H9 (cell line): ENCODE data around the gene TBC1D5. TPM values are rescaled to one million over a fixed set of nuclear protein-coding genes. Genes with fewer than 3 reads are reported as not detected.

Source experiments
- DNase-seq: peaks from one replicate; pipeline ENCODE4 v3.0.0-alpha.2; 2017
- H2AFZ ChIP-seq: one replicate; pipeline ENCODE4 v1.6.1; 2013; ENCODE audit warnings: mild to moderate bottlenecking, low read length, control low read depth, moderate library complexity
- H2AK5ac ChIP-seq: 2 replicates; pipeline ENCODE4 v1.6.1; 2013; ENCODE audit warnings: low read length, control low read depth, mixed read lengths; ENCODE audit not compliant: insufficient read length
- H2BK120ac ChIP-seq: one replicate; pipeline ENCODE4 v1.6.1; 2013; ENCODE audit warnings: low read depth, mild to moderate bottlenecking, low read length, control low read depth, inconsistent platforms; ENCODE audit not compliant: poor library complexity, severe bottlenecking
- H2BK12ac ChIP-seq: 2 replicates; pipeline ENCODE4 v1.6.1; 2013; ENCODE audit warnings: low read length, control low read depth, mixed read lengths, low read depth; ENCODE audit not compliant: insufficient read length
- H2BK15ac ChIP-seq: 2 replicates; pipeline ENCODE4 v1.6.1; 2013; ENCODE audit warnings: low read depth, low read length, control low read depth
- H2BK20ac ChIP-seq: one replicate; pipeline ENCODE4 v1.6.1; 2013; ENCODE audit warnings: low read depth, mild to moderate bottlenecking, low read length, control low read depth, inconsistent platforms; ENCODE audit not compliant: poor library complexity, severe bottlenecking
- H2BK5ac ChIP-seq: 2 replicates; pipeline ENCODE4 v1.6.1; 2013; ENCODE audit warnings: low read length, control low read depth, mixed read lengths; ENCODE audit not compliant: insufficient read length
- H3K14ac ChIP-seq: 2 replicates; pipeline ENCODE4 v1.6.1; 2013; ENCODE audit warnings: low read length, control low read depth; ENCODE audit not compliant: insufficient read depth
- H3K18ac ChIP-seq: 2 replicates; pipeline ENCODE4 v1.6.1; 2013; ENCODE audit warnings: low read depth, mild to moderate bottlenecking, mixed read lengths, low read length, control low read depth; ENCODE audit not compliant: insufficient read length
- H3K23ac ChIP-seq: 2 replicates; pipeline ENCODE4 v1.6.1; 2013; ENCODE audit warnings: low read length, control low read depth, mixed read lengths, low read depth; ENCODE audit not compliant: insufficient read length
- H3K23me2 ChIP-seq: 2 replicates; pipeline ENCODE4 v1.6.1; 2013; ENCODE audit warnings: low read depth, mild to moderate bottlenecking, mixed read lengths, low read length, control low read depth; ENCODE audit not compliant: insufficient read length, poor library complexity, severe bottlenecking
- H3K27ac ChIP-seq: 2 replicates; pipeline ENCODE4 v1.5.1; 2013; ENCODE audit warnings: low read length, control low read depth, mixed read lengths, low read depth; ENCODE audit not compliant: insufficient read length
- H3K27me3 ChIP-seq: 2 replicates; pipeline ENCODE4 v1.6.1; 2013; ENCODE audit warnings: low read length, control low read depth, inconsistent platforms; ENCODE audit not compliant: insufficient read depth
- H3K4ac ChIP-seq: 2 replicates; pipeline ENCODE4 v1.6.1; 2013; ENCODE audit warnings: low read depth, mild to moderate bottlenecking, control low read depth, inconsistent platforms, low read length, moderate library complexity
- H3K4me1 ChIP-seq: 2 replicates; pipeline ENCODE4 v1.6.1; 2013; ENCODE audit warnings: low read length, control low read depth, inconsistent platforms; ENCODE audit not compliant: insufficient read depth
- H3K4me2 ChIP-seq: 2 replicates; pipeline ENCODE4 v1.6.1; 2013; ENCODE audit warnings: low read length, control low read depth, mixed read lengths; ENCODE audit not compliant: insufficient read length, insufficient read depth
- H3K56ac ChIP-seq: 2 replicates; pipeline ENCODE4 v1.6.1; 2013; ENCODE audit warnings: low read depth, mild to moderate bottlenecking, mixed read lengths, low read length, control low read depth; ENCODE audit not compliant: insufficient read length
- H3K79me1 ChIP-seq: 2 replicates; pipeline ENCODE4 v1.6.1; 2013; ENCODE audit warnings: low read depth, mild to moderate bottlenecking, moderate library complexity, low read length, control low read depth, inconsistent platforms; ENCODE audit not compliant: insufficient read depth, poor library complexity, severe bottlenecking
- H3K79me2 ChIP-seq: 2 replicates; pipeline ENCODE4 v1.6.1; 2013; ENCODE audit warnings: low read length, control low read depth, inconsistent platforms; ENCODE audit not compliant: insufficient read depth
- H3K9ac ChIP-seq: 2 replicates; pipeline ENCODE4 v1.6.1; 2013; ENCODE audit warnings: low read length, control low read depth, mixed read lengths; ENCODE audit not compliant: insufficient read length; ENCODE audit errors: extremely low read depth
- H3K9me3 ChIP-seq: one replicate; pipeline ENCODE4 v1.6.1; 2013; ENCODE audit warnings: low read depth, low read length, inconsistent platforms; ENCODE audit not compliant: control insufficient read depth
- H3T11ph ChIP-seq: one replicate; pipeline ENCODE4 v1.6.1; 2013; ENCODE audit warnings: mild to moderate bottlenecking, low read length, control low read depth, inconsistent platforms
- H4K20me1 ChIP-seq: one replicate; pipeline ENCODE4 v1.6.1; 2013; ENCODE audit not compliant: control insufficient read depth, insufficient read length, insufficient read depth
- H4K5ac ChIP-seq: 2 replicates; pipeline ENCODE4 v1.6.1; 2013; ENCODE audit warnings: low read depth, mild to moderate bottlenecking, mixed read lengths, low read length, control low read depth; ENCODE audit not compliant: insufficient read length
- H4K8ac ChIP-seq: replicated peaks from 2 replicates; pipeline ENCODE4 v1.6.1; 2013; ENCODE audit warnings: low read length, control low read depth, mixed read lengths, low read depth; ENCODE audit not compliant: insufficient read length
- H4K91ac ChIP-seq: 2 replicates; pipeline ENCODE4 v1.6.1; 2013; ENCODE audit warnings: low read depth, mild to moderate bottlenecking, moderate library complexity, mixed read lengths, low read length, control low read depth; ENCODE audit not compliant: insufficient read length
- H3K27ac Mint-ChIP-seq, 3 experiments: 2 replicates in 2 of 3; 3 replicates in 1 of 3; pipeline ENCODE4 v1.8.0; 2020 to 2021; ENCODE audit warnings: mixed read lengths in 3 of 3, mild to moderate bottlenecking in 1 of 3, moderate library complexity in 1 of 3
- H3K27me3 Mint-ChIP-seq: 2 replicates; pipeline ENCODE4 v1.8.0; 2021; ENCODE audit warnings: low read depth, mild to moderate bottlenecking, moderate library complexity, mixed read lengths
- H3K36me3 Mint-ChIP-seq, 3 experiments: 2 replicates in 2 of 3; 3 replicates in 1 of 3; pipeline ENCODE4 v1.8.0; 2020 to 2021; ENCODE audit warnings: low read depth in 3 of 3, mixed read lengths in 3 of 3; ENCODE audit not compliant: insufficient read depth in 1 of 3
- H3K4me1 Mint-ChIP-seq, 2 experiments: 2 replicates each; pipeline ENCODE4 v1.8.0; 2020; ENCODE audit warnings: mixed read lengths in 2 of 2
- H3K4me3 Mint-ChIP-seq, 2 experiments: 2 replicates in 1 of 2; 3 replicates in 1 of 2; pipeline ENCODE4 v1.8.0; 2020 to 2021; ENCODE audit warnings: mild to moderate bottlenecking in 2 of 2, mixed read lengths in 2 of 2, moderate library complexity in 1 of 2
- H3K9me3 Mint-ChIP-seq, 2 experiments: 2 replicates in 1 of 2; 3 replicates in 1 of 2; pipeline ENCODE4 v1.8.0; 2020; ENCODE audit warnings: mild to moderate bottlenecking in 2 of 2, mixed read lengths in 2 of 2, moderate library complexity in 1 of 2
- WGBS: extraction: QIAGEN DNeasy Blood & Tissue Kit; methylation state at CpG from one replicate; pipeline ENCODE4 v1.1.7; 2013; ENCODE audit warnings: missing lambda C conversion rate, low lambda C conversion rate, mixed read lengths; ENCODE audit not compliant: insufficient read length; ENCODE audit errors: extremely low coverage; 5-methylcytosine and 5-hydroxymethylcytosine counted together
- total RNA-seq: library from RNA; stranded (reverse); gene quantifications from 2 replicates; pipeline ENCODE4 v1.2.1, GENCODE V29; 2021
- TF ChIP-seq, protein P1 (sequence below): fragments of 200-600 bp; sonication (generic); conservative IDR thresholded peaks from 3 replicates; pipeline ENCODE4 v1.8.0; 2021; ENCODE audit warnings: antibody characterized with exemption, mild to moderate bottlenecking

The TBC1D5 gene
- total RNA-seq, 1 experiment from 2014 or later: 25.0 TPM

- H3T11ph ChIP-seq: no peak overlapping the region
- no peak overlapping the region for H2BK12ac ChIP-seq
- H2BK20ac ChIP-seq: no peak overlapping the region
- peak; percentile 55 for DNase-seq
- no peak overlapping the region for H2AFZ ChIP-seq
- Mint-ChIP-seq H3K4me3 (no peak overlapping the region), H3K27me3 (no peaks in the 10 kb centered on the region), H3K27ac (peak overlapping the region; percentile 49 to 74 (median 55)), H3K9me3 (no peaks in the 10 kb centered on the region), H3K4me1 (peaks cover 13 to 16% of the 10 kb centered on the region in 2 experiments), H3K36me3 (no peaks in the 10 kb centered on the region)
- H3K14ac ChIP-seq: no peak overlapping the region
- no peak overlapping the region for H2BK120ac ChIP-seq
- no peak overlapping the region for H4K8ac ChIP-seq
- H3K79me1 ChIP-seq: no peaks in the 10 kb centered on the region
- TF ChIP-seq, protein P1, sequence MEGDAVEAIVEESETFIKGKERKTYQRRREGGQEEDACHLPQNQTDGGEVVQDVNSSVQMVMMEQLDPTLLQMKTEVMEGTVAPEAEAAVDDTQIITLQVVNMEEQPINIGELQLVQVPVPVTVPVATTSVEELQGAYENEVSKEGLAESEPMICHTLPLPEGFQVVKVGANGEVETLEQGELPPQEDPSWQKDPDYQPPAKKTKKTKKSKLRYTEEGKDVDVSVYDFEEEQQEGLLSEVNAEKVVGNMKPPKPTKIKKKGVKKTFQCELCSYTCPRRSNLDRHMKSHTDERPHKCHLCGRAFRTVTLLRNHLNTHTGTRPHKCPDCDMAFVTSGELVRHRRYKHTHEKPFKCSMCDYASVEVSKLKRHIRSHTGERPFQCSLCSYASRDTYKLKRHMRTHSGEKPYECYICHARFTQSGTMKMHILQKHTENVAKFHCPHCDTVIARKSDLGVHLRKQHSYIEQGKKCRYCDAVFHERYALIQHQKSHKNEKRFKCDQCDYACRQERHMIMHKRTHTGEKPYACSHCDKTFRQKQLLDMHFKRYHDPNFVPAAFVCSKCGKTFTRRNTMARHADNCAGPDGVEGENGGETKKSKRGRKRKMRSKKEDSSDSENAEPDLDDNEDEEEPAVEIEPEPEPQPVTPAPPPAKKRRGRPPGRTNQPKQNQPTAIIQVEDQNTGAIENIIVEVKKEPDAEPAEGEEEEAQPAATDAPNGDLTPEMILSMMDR: no peak
- no peak overlapping the region for H4K5ac ChIP-seq
- WGBS: no CpG with 5 or more reads among the region's 13 CpGs
- no peak overlapping the region for H3K9ac ChIP-seq
- H3K18ac ChIP-seq: no peak overlapping the region
- H3K9me3 ChIP-seq: no peaks in the 10 kb centered on the region
- no peak overlapping the region for H2BK5ac ChIP-seq
- H4K20me1 ChIP-seq: no peaks in the 10 kb centered on the region
- no peak overlapping the region for H3K23ac ChIP-seq
- no peak overlapping the region for H4K91ac ChIP-seq
- no peak overlapping the region for H3K4ac ChIP-seq
- no peaks in the 10 kb centered on the region for H3K27me3 ChIP-seq
- H3K23me2 ChIP-seq: no peaks in the 10 kb centered on the region
- no peak overlapping the region for H3K4me2 ChIP-seq
- H3K27ac ChIP-seq: no peak overlapping the region
- no peaks in the 10 kb centered on the region for H3K79me2 ChIP-seq
- H3K56ac ChIP-seq: no peak overlapping the region
- no peak overlapping the region for H2BK15ac ChIP-seq
- no peaks in the 10 kb centered on the region for H3K4me1 ChIP-seq
- no peak overlapping the region for H2AK5ac ChIP-seq
These were observed 224.0 kb downstream of the TBC1D5 start for GRCh38 chr3:17518189-17519059.
